H9 (cell line): Measurements from ENCODE around the gene PAX8. TPM values are rescaled to one million over a fixed set of nuclear protein-coding genes. Genes with fewer than 3 reads are reported as not detected.
"Not testable (repeated sequence)": the region's sequence is repeated elsewhere in the genome, so short reads cannot be mapped to it uniquely, and the experiment has no call there.

Experiments used
- DNase-seq: peaks from one replicate; pipeline ENCODE4 v3.0.0-alpha.2; 2017
- H2AFZ ChIP-seq: one replicate; pipeline ENCODE4 v1.6.1; 2013; ENCODE audit warnings: mild to moderate bottlenecking, low read length, control low read depth, moderate library complexity
- H2AK5ac ChIP-seq: 2 replicates; pipeline ENCODE4 v1.6.1; 2013; ENCODE audit warnings: low read length, control low read depth, mixed read lengths; ENCODE audit not compliant: insufficient read length
- H2BK120ac ChIP-seq: one replicate; pipeline ENCODE4 v1.6.1; 2013; ENCODE audit warnings: low read depth, mild to moderate bottlenecking, low read length, control low read depth, inconsistent platforms; ENCODE audit not compliant: poor library complexity, severe bottlenecking
- H2BK12ac ChIP-seq: 2 replicates; pipeline ENCODE4 v1.6.1; 2013; ENCODE audit warnings: low read length, control low read depth, mixed read lengths, low read depth; ENCODE audit not compliant: insufficient read length
- H2BK15ac ChIP-seq: 2 replicates; pipeline ENCODE4 v1.6.1; 2013; ENCODE audit warnings: low read depth, low read length, control low read depth
- H2BK20ac ChIP-seq: one replicate; pipeline ENCODE4 v1.6.1; 2013; ENCODE audit warnings: low read depth, mild to moderate bottlenecking, low read length, control low read depth, inconsistent platforms; ENCODE audit not compliant: poor library complexity, severe bottlenecking
- H2BK5ac ChIP-seq: 2 replicates; pipeline ENCODE4 v1.6.1; 2013; ENCODE audit warnings: low read length, control low read depth, mixed read lengths; ENCODE audit not compliant: insufficient read length
- H3K14ac ChIP-seq: 2 replicates; pipeline ENCODE4 v1.6.1; 2013; ENCODE audit warnings: low read length, control low read depth; ENCODE audit not compliant: insufficient read depth
- H3K18ac ChIP-seq: 2 replicates; pipeline ENCODE4 v1.6.1; 2013; ENCODE audit warnings: low read depth, mild to moderate bottlenecking, mixed read lengths, low read length, control low read depth; ENCODE audit not compliant: insufficient read length
- H3K23ac ChIP-seq: 2 replicates; pipeline ENCODE4 v1.6.1; 2013; ENCODE audit warnings: low read length, control low read depth, mixed read lengths, low read depth; ENCODE audit not compliant: insufficient read length
- H3K23me2 ChIP-seq: 2 replicates; pipeline ENCODE4 v1.6.1; 2013; ENCODE audit warnings: low read depth, mild to moderate bottlenecking, mixed read lengths, low read length, control low read depth; ENCODE audit not compliant: insufficient read length, poor library complexity, severe bottlenecking
- H3K27ac ChIP-seq: 2 replicates; pipeline ENCODE4 v1.5.1; 2013; ENCODE audit warnings: low read length, control low read depth, mixed read lengths, low read depth; ENCODE audit not compliant: insufficient read length
- H3K27me3 ChIP-seq: 2 replicates; pipeline ENCODE4 v1.6.1; 2013; ENCODE audit warnings: low read length, control low read depth, inconsistent platforms; ENCODE audit not compliant: insufficient read depth
- H3K4ac ChIP-seq: 2 replicates; pipeline ENCODE4 v1.6.1; 2013; ENCODE audit warnings: low read depth, mild to moderate bottlenecking, control low read depth, inconsistent platforms, low read length, moderate library complexity
- H3K4me1 ChIP-seq: 2 replicates; pipeline ENCODE4 v1.6.1; 2013; ENCODE audit warnings: low read length, control low read depth, inconsistent platforms; ENCODE audit not compliant: insufficient read depth
- H3K4me2 ChIP-seq: 2 replicates; pipeline ENCODE4 v1.6.1; 2013; ENCODE audit warnings: low read length, control low read depth, mixed read lengths; ENCODE audit not compliant: insufficient read length, insufficient read depth
- H3K56ac ChIP-seq: 2 replicates; pipeline ENCODE4 v1.6.1; 2013; ENCODE audit warnings: low read depth, mild to moderate bottlenecking, mixed read lengths, low read length, control low read depth; ENCODE audit not compliant: insufficient read length
- H3K79me1 ChIP-seq: 2 replicates; pipeline ENCODE4 v1.6.1; 2013; ENCODE audit warnings: low read depth, mild to moderate bottlenecking, moderate library complexity, low read length, control low read depth, inconsistent platforms; ENCODE audit not compliant: insufficient read depth, poor library complexity, severe bottlenecking
- H3K79me2 ChIP-seq: 2 replicates; pipeline ENCODE4 v1.6.1; 2013; ENCODE audit warnings: low read length, control low read depth, inconsistent platforms; ENCODE audit not compliant: insufficient read depth
- H3K9ac ChIP-seq: 2 replicates; pipeline ENCODE4 v1.6.1; 2013; ENCODE audit warnings: low read length, control low read depth, mixed read lengths; ENCODE audit not compliant: insufficient read length; ENCODE audit errors: extremely low read depth
- H3K9me3 ChIP-seq: one replicate; pipeline ENCODE4 v1.6.1; 2013; ENCODE audit warnings: low read depth, low read length, inconsistent platforms; ENCODE audit not compliant: control insufficient read depth
- H3T11ph ChIP-seq: one replicate; pipeline ENCODE4 v1.6.1; 2013; ENCODE audit warnings: mild to moderate bottlenecking, low read length, control low read depth, inconsistent platforms
- H4K20me1 ChIP-seq: one replicate; pipeline ENCODE4 v1.6.1; 2013; ENCODE audit not compliant: control insufficient read depth, insufficient read length, insufficient read depth
- H4K5ac ChIP-seq: 2 replicates; pipeline ENCODE4 v1.6.1; 2013; ENCODE audit warnings: low read depth, mild to moderate bottlenecking, mixed read lengths, low read length, control low read depth; ENCODE audit not compliant: insufficient read length
- H4K8ac ChIP-seq: replicated peaks from 2 replicates; pipeline ENCODE4 v1.6.1; 2013; ENCODE audit warnings: low read length, control low read depth, mixed read lengths, low read depth; ENCODE audit not compliant: insufficient read length
- H4K91ac ChIP-seq: 2 replicates; pipeline ENCODE4 v1.6.1; 2013; ENCODE audit warnings: low read depth, mild to moderate bottlenecking, moderate library complexity, mixed read lengths, low read length, control low read depth; ENCODE audit not compliant: insufficient read length
- H3K27ac Mint-ChIP-seq, 3 experiments: 2 replicates in 2 of 3; 3 replicates in 1 of 3; pipeline ENCODE4 v1.8.0; 2020 to 2021; ENCODE audit warnings: mixed read lengths in 3 of 3, mild to moderate bottlenecking in 1 of 3, moderate library complexity in 1 of 3
- H3K27me3 Mint-ChIP-seq: 2 replicates; pipeline ENCODE4 v1.8.0; 2021; ENCODE audit warnings: low read depth, mild to moderate bottlenecking, moderate library complexity, mixed read lengths
- H3K36me3 Mint-ChIP-seq, 3 experiments: 2 replicates in 2 of 3; 3 replicates in 1 of 3; pipeline ENCODE4 v1.8.0; 2020 to 2021; ENCODE audit warnings: low read depth in 3 of 3, mixed read lengths in 3 of 3; ENCODE audit not compliant: insufficient read depth in 1 of 3
- H3K4me1 Mint-ChIP-seq, 2 experiments: 2 replicates each; pipeline ENCODE4 v1.8.0; 2020; ENCODE audit warnings: mixed read lengths in 2 of 2
- H3K4me3 Mint-ChIP-seq, 2 experiments: 2 replicates in 1 of 2; 3 replicates in 1 of 2; pipeline ENCODE4 v1.8.0; 2020 to 2021; ENCODE audit warnings: mild to moderate bottlenecking in 2 of 2, mixed read lengths in 2 of 2, moderate library complexity in 1 of 2
- H3K9me3 Mint-ChIP-seq, 2 experiments: 2 replicates in 1 of 2; 3 replicates in 1 of 2; pipeline ENCODE4 v1.8.0; 2020; ENCODE audit warnings: mild to moderate bottlenecking in 2 of 2, mixed read lengths in 2 of 2, moderate library complexity in 1 of 2
- WGBS: extraction: QIAGEN DNeasy Blood & Tissue Kit; methylation state at CpG from one replicate; pipeline ENCODE4 v1.1.7; 2013; ENCODE audit warnings: missing lambda C conversion rate, low lambda C conversion rate, mixed read lengths; ENCODE audit not compliant: insufficient read length; ENCODE audit errors: extremely low coverage; 5-methylcytosine and 5-hydroxymethylcytosine counted together
- total RNA-seq: library from RNA; stranded (reverse); gene quantifications from 2 replicates; pipeline ENCODE4 v1.2.1, GENCODE V29; 2021
- TF ChIP-seq, protein P1 (sequence below): fragments of 200-600 bp; sonication (generic); conservative IDR thresholded peaks from 3 replicates; pipeline ENCODE4 v1.8.0; 2021; ENCODE audit warnings: antibody characterized with exemption, mild to moderate bottlenecking

The PAX8 gene
- total RNA-seq, 1 experiment from 2014 or later: not detected

- Histone ChIP-seq H2AK5ac (no peak overlapping the region), H3K27me3 (no peaks in the 10 kb centered on the region; the same call in 1 of the 2 replicates), H2BK20ac (no peak overlapping the region), H3K27ac (no peak overlapping the region), H3K4me2 (peak overlapping the region; percentile 50), H3K4ac (no peak overlapping the region), H2AFZ (no peak overlapping the region), H3K9me3 (no peaks in the 10 kb centered on the region), H4K20me1 (no peaks in the 10 kb centered on the region), H4K8ac (no peak overlapping the region), H3K9ac (no peak overlapping the region), H3K4me1 (no peaks in the 10 kb centered on the region), H2BK5ac (no peak overlapping the region), H4K5ac (no peak overlapping the region), H3K23me2 (no peaks in the 10 kb centered on the region), H3K14ac (no peak overlapping the region), H3K18ac (no peak overlapping the region), H3K79me1 (no peaks in the 10 kb centered on the region), H2BK120ac (no peak overlapping the region), H2BK12ac (no peak overlapping the region), H3K79me2 (no peaks in the 10 kb centered on the region), H3T11ph (no peak overlapping the region), H3K23ac (no peak overlapping the region), H3K56ac (no peak overlapping the region), H4K91ac (no peak overlapping the region), H2BK15ac (no peak overlapping the region)
- peak; percentile 78 for DNase-seq
- Mint-ChIP-seq H3K4me1 (peaks cover 15 to 20% of the 10 kb centered on the region in 2 experiments), H3K36me3 (no peaks in the 10 kb centered on the region), H3K27me3 (peaks cover 62% of the 10 kb centered on the region), H3K27ac (peak overlapping the region in 1 of 3 experiments; percentile 43; a peak in 1 of 7 replicates), H3K9me3 (peaks cover 0 to 6% of the 10 kb centered on the region in 2 experiments; a peak in 3 of 5 replicates), H3K4me3 (peak overlapping the region; percentile 70 to 83)
- TF ChIP-seq, protein P1, sequence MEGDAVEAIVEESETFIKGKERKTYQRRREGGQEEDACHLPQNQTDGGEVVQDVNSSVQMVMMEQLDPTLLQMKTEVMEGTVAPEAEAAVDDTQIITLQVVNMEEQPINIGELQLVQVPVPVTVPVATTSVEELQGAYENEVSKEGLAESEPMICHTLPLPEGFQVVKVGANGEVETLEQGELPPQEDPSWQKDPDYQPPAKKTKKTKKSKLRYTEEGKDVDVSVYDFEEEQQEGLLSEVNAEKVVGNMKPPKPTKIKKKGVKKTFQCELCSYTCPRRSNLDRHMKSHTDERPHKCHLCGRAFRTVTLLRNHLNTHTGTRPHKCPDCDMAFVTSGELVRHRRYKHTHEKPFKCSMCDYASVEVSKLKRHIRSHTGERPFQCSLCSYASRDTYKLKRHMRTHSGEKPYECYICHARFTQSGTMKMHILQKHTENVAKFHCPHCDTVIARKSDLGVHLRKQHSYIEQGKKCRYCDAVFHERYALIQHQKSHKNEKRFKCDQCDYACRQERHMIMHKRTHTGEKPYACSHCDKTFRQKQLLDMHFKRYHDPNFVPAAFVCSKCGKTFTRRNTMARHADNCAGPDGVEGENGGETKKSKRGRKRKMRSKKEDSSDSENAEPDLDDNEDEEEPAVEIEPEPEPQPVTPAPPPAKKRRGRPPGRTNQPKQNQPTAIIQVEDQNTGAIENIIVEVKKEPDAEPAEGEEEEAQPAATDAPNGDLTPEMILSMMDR: no peak
- WGBS: no CpG with 5 or more reads among the region's 27 CpGs
These were observed 46.0 kb upstream of the PAX8 start for GRCh38 chr2:113324684-113325160.

DNA sequence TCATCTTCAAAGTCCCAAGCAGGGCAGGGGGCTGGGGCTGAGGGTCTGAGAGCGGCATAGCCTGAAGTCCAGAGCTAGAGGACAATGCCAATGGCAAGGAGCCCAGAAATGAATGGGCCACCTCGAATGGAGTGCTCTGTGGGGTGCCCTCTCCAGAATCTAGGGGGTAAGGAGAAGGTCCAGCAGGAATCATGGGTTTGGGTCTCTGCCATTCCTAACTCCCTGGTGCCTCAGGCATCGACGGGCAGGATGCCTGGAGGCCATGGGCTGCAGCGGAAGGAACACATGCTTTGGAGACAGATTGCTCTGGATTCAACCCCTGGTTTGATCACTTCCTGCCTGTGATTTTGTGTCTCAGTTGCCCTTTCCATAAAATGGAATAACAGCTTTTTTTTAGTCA lies 44.4 kb upstream of the PAX8 start:
- not testable (repeated sequence) for H2BK120ac ChIP-seq, H4K5ac ChIP-seq
- WGBS: no CpG with 5 or more reads among the region's 5 CpGs

More for the DNA sequence above, 44.4 kb upstream of the PAX8 start:
- H3K36me3 Mint-ChIP-seq, H3K27me3 ChIP-seq, H3T11ph ChIP-seq, H3K4me1 ChIP-seq, H4K20me1 ChIP-seq, DNase-seq, H3K9me3 ChIP-seq, H2BK15ac ChIP-seq, H2BK12ac ChIP-seq, H2AK5ac ChIP-seq, H3K23ac ChIP-seq, H3K4ac ChIP-seq, H3K14ac ChIP-seq, H3K27ac ChIP-seq, H2BK5ac ChIP-seq, H3K18ac ChIP-seq, H3K79me2 ChIP-seq, H4K8ac ChIP-seq, H3K4me3 Mint-ChIP-seq, H4K91ac ChIP-seq, H3K56ac ChIP-seq, H2BK20ac ChIP-seq, H3K9me3 Mint-ChIP-seq, H3K9ac ChIP-seq, H3K27ac Mint-ChIP-seq, H3K23me2 ChIP-seq, H3K4me2 ChIP-seq, H3K79me1 ChIP-seq, H2AFZ ChIP-seq: not testable (repeated sequence)
- Mint-ChIP-seq H3K27me3 (peaks cover 60% of the 10 kb centered on the region), H3K4me1 (peaks cover 15 to 20% of the 10 kb centered on the region in 2 experiments)
